HG02970 (cell line): ENCODE results near the gene ATP5F1E.

ENCODE experiments used
- ATAC-seq: cut with Tn5 transposase; IDR thresholded peaks from one replicate; pipeline ENCODE4 v1.9.1; 2021; ENCODE audit warnings: mild to moderate bottlenecking, moderate library complexity, moderate number of reproducible peaks; ENCODE audit not compliant: unreplicated experiment, low FRiP score

Gene ATP5F1E

DNA sequence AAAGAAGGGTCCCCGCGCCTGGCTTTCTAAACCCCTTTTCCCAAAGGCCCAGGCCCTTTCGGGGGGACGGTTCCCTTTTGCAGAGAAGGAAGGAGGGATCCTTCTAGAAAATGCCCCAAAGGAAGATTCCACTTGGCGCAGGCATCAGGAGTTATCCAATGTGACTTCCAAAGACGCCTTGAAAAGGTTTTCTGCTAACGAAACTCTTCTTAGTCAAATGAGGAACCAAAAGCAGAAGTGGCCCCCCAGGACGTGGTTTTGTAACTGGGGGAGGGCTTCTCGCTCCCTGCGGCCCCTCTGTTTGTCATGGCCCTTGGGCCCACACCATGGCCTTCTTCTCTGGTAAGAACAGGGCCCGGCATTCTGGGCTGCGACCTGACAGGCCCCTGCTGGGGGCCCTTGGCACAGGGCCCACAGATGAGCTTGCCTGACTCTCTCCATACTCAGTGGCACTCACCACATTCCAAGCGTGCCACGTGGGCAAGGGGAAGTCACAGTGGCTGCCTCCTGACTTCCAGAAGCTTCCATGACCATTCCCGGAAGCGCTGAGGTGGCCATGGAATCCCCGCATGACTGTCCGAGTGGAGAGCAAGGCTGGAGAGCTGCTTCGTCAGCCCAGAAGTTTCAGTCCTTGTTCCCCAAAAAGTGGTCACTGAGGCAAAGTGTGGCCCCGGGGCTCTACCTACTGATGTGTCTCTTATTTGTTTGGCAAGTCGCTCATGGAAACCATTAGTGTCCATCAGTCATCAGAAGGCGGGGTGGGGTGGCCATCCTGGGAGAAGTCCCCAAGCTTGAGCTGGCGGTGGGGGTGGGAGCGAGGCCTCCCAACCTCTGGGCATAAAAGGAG is 24.2 kb downstream of the ATP5F1E start:
- no peak for ATAC-seq

DNA sequence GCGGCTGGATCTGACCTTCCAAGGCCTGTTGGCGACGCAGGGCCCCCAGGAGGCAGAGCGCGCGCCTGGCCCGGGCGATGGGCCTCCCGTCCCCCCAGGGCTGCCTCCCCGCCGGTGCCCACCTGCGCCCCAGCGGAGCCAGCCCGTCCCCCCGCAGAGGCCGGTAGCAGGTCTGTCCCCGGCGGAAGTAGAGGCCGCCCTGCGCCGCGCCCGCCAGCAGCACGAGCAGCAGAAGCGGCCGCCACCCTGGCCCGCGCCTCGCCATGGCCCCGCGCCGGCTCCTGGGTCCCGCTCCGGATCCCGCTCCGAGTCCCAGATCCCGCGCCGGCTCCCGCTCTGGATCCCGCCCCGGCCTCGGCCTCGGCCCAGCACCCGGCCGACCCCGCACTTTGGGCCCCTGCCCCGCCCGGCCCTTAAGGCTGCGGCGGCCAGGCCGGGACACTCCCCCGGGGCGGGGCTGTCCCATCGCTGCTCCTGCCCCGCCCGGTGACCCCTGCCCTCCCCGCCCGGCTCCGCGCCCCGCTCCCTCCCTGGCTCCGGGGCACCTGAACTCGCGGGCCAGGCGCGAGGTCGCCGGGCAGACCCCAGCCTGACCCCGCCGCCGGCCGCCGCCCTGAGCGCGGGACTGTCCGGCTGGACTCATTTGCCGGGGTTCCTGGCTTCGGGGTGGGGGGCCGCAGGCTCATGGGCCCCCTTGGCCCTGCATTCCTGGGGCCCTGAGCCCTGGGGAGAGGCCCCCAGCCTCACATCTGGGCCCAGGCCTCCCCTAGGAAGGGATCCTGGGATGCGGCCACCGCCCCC is 25.1 kb downstream of the ATP5F1E start, which contains the start of gene CTSZ:
TSS of gene CTSZ (minus strand) at position 391 of the 801 bp plus-strand sequence. CDS start at position 265, 126 bp downstream.
- no peak for ATAC-seq

- ATAC-seq, result no peak
Observed at GRCh38 chr20:59006167-59006863, 25.8 kb downstream of the ATP5F1E start.

DNA sequence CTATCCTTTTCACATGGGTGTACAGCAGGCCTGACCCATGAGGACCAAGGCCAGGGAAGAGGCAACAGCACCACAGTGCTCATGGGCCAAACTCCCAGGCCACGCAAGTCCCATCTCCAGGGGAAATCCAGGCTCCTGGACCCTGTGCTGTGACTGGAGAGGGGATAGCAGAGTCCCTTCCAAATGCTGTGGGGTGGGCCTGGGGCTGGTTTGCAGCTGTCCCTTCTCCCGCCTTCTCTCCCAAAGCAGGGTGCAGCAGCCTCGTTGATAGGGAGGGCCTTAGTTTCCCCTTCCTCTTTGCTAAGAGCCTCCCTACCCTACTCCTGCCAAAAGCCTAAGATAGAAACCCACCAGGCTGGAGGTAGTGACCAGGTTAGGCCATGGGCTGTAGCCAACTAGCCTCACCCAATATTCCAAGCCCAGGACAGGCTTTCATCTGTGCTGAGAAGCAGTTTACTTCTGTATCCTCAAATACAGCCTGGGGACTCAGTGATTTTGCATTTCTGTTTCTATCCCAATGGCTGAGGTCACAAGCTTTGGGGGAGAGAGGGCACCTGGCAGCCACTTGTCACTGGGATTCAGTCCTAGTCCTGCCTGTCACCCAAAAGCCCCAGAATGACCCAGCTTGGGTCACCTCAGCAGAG is 26.5 kb downstream of the ATP5F1E start:
- no peak for ATAC-seq

GRCh38 chr20:59004763-59005522 is 27.2 kb downstream of the ATP5F1E start:
- ATAC-seq, result peak; percentile 61

- ATAC-seq, result no peak
Observed at GRCh38 chr20:59004493-59004762, 27.7 kb downstream of the ATP5F1E start.

DNA sequence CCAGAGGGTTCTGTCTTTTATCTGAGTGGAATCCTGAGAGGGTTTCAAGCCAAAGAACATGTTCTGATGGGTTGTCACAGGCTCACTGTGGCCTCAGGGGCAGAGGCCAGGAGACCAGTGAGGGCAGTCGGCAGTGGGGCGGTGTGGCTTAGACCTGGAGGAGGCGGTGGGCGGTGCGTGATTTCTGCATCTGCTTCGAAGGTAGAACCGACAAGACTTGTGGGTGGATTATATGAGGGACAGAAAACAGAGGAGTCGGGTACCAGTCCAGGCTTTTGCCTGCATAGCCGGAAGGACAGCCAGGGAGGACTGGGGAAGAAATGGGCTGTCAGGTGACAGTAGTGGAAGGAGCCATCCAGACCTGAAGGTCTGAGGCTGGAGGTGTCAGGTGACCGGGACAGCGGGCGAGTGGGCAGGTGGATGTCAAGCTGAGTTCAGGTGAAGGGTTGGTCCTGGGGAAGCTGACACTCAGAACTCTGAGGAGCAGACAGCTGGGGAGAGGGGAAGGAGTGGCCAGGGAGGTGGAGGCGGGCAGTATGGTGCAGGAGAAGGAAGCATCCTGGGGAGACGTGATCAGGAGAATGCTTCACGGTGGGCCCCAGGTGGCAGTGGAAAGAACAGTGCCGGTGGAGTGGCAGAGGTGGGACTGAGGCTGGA is 28.2 kb downstream of the ATP5F1E start:
- ATAC-seq, result no peak

GRCh38 chr20:59002874-59003399 is 29.2 kb downstream of the ATP5F1E start:
- ATAC-seq, result no peak

- no peak for ATAC-seq
Observed at GRCh38 chr20:59002388-59002787, 29.7 kb downstream of the ATP5F1E start.

GRCh38 chr20:59001449-59002171 is 30.5 kb downstream of the ATP5F1E start:
- no peak for ATAC-seq

DNA sequence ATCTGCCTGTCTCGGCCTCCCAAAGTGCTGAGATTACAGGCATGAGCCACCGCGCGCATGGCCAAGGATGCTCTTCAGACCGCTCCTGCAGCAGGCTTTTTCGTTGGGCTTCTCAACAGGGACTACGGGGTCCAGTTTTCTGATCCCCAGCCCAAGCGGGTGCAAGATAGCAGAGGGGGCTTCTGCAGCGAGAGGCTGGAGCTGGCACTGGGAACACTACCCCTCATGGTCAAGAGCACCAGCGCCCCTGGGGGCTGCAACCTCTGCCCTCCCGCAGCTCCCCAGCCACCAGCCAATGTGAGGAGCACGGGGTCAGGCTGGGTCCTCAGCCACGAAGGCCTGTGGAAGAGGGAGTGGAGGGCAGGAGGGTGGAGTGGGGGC is 31.1 kb downstream of the ATP5F1E start:
- ATAC-seq, result no peak

DNA sequence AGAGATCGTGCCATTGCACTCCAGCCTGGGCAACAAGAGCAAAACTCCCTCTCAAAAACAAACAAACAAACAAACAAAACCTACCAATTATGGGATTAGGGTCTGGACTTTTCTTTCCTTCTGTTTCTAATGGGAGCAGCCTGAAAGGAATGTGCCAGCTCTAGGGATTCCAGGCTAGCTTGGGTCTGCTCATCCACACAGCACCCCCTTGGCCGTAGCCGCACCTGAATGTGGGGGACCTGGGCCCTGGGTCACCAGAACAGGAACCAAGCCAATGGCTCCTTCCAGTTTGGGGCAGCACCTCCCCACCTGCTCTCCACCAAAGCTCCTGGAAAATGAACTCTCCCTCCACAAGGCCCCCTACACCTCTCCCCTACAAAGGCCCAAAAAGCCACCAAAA is 31.8 kb downstream of the ATP5F1E start:
- no peak for ATAC-seq

DNA sequence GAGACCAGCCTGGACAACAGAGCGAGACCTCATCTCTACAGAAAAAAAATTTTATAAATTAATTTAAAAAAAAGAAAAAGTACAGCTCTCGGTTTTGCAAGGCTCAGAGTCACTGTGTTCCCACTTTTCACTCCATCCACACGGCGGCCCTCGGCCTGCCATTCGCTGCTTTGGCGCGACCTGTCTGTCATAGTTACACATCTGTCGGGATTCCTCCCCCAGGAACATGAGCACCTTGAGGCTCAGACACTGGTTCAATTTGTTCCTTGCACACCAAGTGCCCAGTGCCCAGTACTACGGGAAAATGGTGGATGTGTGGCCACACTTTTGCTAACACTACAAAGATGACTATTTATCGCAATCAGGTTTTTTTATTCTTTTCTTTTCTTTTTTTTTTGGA is 33.5 kb downstream of the ATP5F1E start:
- ATAC-seq, result no peak

DNA sequence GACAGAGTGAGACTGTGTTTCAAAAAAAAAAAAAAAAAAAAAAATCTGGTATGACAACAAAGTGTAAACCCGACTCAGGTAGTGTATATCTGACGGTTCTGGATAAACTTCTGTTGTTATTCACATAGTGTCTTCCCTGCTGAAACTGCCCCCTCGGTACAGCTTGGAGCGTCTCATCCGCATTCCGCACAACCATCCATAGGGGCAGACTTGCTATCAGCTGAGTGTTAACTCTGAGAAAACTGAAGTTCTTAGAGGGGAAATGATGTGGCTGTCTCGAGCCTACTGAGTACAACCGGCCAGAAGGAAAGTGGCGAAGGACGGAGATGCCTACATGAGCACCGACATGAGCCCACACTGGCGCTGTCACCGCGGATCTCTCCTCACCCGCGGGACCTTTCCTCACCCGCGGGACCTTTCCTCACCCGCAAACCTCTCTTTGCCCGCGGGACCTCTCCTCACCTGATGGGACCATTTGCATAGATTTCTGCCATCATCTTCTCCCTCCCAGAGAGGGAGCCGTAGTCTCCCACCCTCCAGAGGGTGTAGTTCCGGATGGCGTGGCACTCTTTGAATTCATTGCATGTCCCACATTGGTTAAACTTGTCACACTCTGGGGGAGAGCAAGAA is 34.9 kb downstream of the ATP5F1E start:
- ATAC-seq, result no peak

DNA sequence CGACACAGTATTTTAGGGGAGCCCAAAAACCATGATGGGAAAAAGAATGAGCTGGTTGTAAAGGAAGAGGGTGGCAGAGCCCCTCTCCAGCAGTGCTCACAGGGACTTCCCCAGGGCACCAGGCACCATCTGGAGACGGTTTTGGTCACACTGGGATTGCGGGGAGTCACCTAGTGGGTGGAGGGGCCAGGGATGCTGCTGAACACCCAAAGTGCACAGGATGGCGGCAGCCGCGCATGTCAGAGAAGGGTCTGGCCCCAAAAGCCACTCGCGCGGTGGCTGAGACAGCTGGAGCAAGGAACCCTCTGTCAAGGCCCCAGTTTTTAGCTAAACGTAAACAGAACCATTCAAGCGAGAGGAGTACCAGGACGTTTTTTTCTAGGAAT is 35.9 kb downstream of the ATP5F1E start:
- no peak for ATAC-seq

- ATAC-seq, result no peak
Observed at GRCh38 chr20:58995461-58996225, 36.5 kb downstream of the ATP5F1E start.

GRCh38 chr20:58994390-58995159 is 37.6 kb downstream of the ATP5F1E start:
- no peak for ATAC-seq
